Prostate gland (tissue), 2 donors: ENCODE data around the gene ZNF583.

Experiments
- CTCF ChIP-seq, 4 experiments: fragments of 200-600 bp in 2 of 4; fragments of 450-650 bp in 2 of 4; sonication (generic) in 2 of 4; IDR thresholded peaks; 1 replicate in 3 of 4; 2 replicates in 1 of 4; pipeline ENCODE4 v1.5.1; 2016 to 2019; ENCODE audit warnings: antibody characterized with exemption in 4 of 4, mild to moderate bottlenecking in 2 of 4, moderate library complexity in 2 of 4
- POLR2A ChIP-seq: fragments of 450-650 bp; IDR thresholded peaks from one replicate; pipeline ENCODE4 v1.6.1; 2016; ENCODE audit warnings: antibody characterized with exemption, mild to moderate bottlenecking
- POLR2AphosphoS5 ChIP-seq: sonication (generic); formaldehyde crosslinking; IDR thresholded peaks from one replicate; pipeline ENCODE4 v1.6.1; 2017; ENCODE audit warnings: antibody characterized with exemption

GRCh38 chr19:56404705-56405056 is 549 bp downstream of the ZNF583 start:
- TF ChIP-seq POLR2AphosphoS5, result no peak
- no peak for TF ChIP-seq POLR2A
- no peak for TF ChIP-seq CTCF (IDR thresholded peaks at IDR 0.05)
